HG03439 (cell line): ENCODE data around the gene TENM4.

Experiments
- ATAC-seq: cut with Tn5 transposase; IDR thresholded peaks from one replicate; pipeline ENCODE4 v1.9.1; 2021; ENCODE audit warnings: mild to moderate bottlenecking, moderate library complexity; ENCODE audit not compliant: unreplicated experiment

Gene TENM4

DNA sequence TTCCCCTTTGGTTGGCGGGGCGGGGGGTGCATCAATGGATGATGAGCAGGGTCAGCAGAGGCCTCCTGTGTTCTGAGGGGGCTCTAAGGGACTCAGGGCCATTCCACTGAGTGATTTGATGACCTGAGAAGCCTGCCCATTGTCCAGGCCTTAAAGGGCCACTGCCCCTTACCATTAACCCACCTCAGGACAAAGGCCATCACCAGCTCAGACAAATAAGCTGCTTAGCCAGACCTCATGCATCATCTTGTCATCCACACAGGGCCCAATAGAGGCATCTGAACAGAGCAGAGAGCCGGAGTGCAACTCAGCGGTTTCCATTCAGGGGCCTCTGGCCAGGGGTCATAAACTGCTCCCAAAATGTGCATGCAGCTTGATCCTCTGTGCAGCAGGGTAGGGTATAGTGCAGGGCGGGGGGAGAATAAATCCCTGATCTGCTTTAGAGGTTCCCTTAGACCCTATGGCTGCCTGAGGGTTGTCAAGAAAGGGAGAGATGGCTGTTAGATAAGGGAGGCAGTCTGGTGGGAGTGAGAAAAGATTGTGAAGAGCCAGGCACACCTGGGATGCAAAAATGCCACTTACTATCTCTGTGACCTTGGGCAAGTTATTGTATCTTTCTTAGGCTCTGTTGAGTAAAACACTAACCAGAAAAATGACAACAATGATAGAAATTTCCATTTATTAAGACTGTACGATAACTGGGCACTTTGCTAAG is 490.7 kb downstream of the TENM4 start:
- ATAC-seq = no peak

DNA sequence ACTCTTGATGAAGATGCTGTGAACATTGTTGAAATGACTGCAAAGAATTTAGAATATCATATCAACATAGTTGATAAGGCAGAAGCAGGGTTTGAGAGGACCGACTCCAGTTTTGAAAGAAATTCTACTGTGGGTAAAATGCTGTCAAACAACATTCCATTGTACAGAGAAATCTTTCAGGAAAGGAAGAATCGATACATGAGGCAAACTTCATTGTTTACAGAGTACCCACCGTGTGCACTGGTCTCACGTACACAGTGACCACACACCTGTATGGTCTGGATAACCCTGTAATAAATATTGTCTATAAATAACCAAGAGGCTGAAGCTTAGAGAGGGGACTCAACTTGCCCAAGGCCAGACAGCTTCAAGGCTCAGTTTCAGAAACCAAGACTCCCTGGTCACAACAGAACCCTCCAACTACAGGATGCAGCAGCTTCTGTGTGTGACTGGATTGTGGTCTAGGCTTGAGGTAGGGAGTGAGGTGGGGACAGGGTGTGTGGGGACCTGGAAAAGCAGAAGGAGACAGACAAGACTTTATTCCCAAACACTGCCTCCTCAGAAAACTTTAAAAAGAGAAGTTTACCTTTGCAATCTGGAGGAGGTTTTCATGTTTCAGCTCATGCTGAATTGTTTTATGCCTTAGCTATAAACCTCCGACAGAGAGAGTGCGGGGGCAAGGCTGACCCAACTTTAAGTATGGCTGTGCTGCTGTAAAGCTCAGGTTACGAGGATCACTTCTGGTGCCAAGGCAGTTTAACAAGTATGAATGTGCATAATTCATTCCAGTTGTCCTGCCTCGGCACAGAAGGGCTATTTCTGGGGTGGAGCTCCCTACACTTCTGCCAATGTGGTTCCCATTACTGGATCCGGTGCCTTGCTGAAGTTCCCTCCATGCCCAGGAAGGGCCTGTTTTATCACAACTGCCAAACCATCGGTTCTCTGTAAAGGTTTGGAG is 493.6 kb downstream of the TENM4 start:
- ATAC-seq = no peak

DNA sequence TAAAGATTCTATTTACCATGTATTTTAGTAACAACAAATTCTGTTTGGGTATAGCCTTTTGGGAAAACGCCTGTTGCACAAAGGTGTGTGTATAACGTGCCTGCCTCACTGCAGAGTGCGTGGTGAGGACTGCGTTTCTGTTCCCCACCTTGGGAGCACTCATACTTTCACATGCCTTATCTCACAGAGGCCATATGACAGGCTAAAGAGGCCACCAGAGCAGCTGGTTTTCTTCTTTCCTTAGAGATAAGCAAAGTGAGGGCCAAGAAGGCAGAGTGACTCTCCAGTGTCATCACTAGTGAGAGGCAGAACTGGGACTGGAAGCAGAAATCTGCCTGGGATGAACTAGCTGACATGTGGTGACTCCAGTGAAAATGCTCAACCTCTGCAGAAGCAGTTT is 497.0 kb downstream of the TENM4 start:
- ATAC-seq = no peak

DNA sequence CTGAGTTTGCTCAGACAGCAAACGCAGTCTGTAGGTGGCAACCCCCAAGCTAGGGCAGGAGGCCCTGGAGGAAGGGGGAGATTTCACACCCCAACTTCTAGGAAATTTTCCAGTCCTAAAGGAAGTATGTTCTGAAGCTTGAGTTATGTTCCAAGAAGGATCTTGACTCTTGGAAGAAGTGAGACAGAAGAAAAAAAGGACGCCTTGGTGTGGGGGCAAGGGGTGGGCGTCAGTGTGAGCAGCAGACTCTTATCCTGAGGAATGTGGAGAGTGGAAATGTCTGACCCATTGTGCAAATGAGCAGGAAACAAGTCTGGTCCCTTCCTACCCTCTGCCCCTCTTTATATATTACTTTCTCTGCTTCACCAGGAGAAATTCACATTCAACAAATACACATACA is 497.7 kb downstream of the TENM4 start:
- ATAC-seq = no peak

DNA sequence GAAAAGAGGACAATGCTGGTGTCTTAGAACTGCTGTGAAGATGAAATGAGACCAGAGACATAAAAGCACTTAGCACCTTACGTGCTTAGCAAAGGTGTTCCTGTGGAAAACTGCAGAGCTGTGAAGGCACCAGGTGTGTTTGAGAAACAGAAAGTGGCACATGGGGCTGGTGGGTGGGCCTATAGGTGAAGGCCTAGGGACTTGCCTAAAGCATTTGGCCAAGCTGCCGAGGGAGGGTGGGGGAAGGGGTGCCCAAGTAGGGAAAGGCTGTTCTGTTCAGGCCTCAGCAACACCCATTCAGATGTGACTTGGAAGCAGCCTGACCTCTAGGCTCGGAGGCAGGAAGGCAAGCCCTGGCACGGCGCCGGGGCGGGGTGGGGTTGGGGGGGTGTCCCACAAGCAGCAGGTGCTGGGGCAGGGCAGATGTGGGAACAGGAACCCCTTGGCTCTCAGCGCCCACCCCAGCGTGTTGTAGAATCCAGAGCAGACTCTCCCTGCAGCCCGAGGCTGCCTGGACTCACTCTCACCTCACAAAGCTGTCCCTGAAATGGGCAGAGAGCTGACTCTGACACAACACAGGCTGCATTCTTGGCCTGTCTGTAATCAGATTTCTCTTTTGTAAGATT is 499.5 kb downstream of the TENM4 start:
- no peak for ATAC-seq

DNA sequence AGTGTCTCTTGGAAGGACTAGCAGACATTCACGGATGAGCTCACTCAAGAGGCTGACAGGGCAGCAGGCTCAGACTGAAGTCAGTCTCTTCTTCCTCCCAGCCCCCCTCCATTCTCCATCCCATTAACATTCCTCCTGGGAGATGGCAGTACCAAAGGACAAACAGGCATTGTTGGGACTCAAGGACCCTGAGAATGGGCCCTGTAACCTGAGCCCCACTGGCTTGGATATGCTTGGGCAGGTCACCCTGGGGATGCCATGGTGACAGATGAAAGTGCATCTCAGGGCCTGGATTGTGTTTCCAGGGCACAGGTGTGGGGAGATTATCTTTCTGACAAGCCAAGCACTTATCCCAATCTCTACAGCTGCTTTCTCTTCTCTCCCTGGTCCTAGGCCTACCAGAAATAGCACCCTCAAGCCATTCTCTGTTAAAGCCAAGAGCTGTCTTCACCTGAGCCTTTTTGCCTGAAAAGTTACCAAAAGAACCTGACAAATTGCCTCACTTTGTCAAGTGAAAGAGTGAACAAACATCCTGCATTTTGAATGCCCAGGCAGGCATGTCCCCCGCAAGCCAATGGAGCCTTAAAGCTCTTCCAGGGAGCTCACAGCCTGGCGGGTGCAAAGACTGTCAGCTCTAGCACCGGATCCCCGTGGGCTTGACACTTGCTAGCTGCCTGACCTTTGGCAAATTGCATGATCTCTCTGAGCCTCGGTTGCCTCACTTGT is 500.2 kb downstream of the TENM4 start:
- no peak for ATAC-seq

DNA sequence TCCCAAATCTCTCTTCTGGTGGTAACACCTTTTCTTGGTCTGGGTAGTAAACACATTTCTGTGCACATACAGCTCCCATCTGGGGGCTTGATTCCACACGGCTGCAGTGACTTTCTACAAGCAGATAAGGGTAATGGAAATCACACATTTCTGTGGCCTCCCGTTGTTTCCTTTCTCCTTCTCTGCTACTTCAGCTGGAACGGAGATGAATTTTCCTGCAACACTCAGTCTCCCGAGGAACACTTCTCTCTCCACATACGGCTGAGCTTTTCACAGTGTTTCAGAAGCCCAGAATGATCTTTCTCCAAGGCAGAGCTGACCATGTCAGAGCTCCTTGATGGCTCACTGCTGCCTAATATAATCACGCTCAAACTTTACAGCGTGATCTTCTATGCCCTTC is 501.9 kb downstream of the TENM4 start:
- ATAC-seq = no peak

DNA sequence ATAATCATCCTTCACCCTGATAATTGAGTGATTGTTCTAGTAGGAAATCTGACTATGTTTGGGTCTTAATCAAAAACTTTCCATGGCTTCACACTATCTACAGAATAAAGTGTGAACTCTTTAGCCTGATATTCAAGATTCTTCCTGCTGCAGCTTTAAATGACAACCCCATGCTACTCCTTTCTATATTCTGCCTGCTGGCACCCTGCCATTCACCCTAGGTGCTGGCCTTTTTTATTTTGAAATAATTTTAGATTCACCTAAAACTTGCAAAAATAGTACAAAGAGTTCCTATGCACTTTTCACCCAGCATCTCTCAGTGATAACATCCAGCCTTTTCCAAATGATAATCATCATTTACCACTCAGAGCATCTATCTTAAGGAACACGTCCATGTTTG is 502.8 kb downstream of the TENM4 start:
- ATAC-seq = no peak

DNA sequence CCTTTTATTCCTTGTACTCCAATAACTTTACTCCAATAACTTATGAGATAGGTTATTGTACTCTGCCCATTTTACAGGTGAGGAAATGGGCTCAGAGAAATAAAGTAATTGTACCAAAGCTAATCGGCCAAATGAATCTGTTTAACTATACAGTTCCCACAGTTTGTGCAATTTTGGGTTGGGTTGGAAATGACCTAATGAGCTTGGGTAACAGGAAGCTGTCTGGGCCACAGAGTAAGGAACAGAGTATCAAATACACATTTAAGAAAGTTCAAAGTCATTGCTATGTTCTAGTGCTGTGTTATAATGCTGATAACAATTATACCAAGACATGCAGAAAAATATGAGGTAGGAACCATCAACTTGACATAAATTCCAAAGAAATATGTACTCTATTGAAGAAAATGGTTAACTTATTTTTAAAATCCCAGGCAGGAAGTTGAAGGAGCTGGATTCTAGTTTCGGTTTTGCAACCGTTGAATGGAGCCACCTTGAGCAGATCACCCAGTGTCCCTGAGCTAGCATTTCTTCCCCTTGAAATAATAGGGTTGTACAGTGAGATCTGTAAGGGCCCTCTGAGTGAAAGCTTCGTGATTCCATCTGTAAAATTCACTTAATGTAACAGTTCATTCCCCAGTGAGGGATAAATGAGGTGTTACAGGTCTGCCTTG is 505.3 kb downstream of the TENM4 start:
- ATAC-seq = no peak

DNA sequence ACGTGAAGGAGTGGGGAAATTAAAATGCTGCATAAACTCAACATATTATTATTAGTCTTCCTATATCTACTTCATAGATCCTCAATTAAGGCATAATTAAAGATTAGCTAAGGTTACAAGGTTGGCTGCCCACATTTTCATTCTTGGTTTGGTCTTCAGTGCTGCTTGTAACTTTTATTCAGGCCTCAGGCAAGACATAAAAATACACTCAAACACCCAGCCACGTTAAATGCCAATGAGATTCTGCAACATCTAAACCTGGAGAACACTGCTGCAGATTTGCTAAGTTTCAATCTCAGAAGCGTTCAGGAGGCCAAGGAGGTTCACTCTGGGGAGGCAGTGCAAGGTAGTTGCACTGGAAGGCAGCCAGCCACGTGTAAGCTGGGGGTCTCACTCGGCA is 507.5 kb downstream of the TENM4 start:
- ATAC-seq = no peak

DNA sequence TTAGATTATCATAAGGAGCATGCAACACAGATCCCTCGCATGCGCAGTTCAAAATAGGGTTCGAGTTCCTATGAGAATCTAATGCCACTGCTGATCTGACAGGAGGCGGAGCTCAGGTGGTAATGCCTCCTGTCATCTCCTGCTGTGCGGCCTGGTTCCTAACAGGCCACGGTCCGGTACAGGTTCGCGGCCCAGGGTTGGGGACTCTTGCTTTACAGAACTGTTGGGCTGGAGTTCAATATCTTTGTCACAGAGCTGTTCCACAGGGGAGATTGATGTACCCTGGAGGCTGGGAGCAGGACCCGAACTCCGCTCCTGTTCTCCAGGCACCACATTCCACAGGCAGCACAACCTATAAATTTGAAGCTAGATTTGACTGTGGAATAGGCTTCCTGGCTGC is 508.1 kb downstream of the TENM4 start:
- ATAC-seq = no peak

DNA sequence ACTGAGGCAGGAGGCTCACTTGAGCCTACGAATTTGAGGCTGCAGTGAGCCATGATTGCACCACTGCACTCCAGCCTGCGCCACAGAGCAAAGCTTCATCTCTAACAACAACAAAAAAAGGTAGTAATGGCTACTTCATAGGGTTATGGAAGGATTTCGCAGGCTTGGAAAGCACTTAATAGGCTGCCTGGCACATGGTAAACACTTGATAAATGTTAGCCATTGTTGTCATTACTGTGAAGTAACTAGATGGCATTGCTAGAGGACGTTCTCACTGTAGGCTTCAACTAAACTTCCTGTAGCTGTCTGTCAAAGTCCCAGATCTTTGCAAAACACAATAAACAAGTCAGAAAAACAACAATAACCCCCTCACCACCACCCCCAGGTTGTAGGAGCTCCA is 508.9 kb downstream of the TENM4 start:
- ATAC-seq = no peak

DNA sequence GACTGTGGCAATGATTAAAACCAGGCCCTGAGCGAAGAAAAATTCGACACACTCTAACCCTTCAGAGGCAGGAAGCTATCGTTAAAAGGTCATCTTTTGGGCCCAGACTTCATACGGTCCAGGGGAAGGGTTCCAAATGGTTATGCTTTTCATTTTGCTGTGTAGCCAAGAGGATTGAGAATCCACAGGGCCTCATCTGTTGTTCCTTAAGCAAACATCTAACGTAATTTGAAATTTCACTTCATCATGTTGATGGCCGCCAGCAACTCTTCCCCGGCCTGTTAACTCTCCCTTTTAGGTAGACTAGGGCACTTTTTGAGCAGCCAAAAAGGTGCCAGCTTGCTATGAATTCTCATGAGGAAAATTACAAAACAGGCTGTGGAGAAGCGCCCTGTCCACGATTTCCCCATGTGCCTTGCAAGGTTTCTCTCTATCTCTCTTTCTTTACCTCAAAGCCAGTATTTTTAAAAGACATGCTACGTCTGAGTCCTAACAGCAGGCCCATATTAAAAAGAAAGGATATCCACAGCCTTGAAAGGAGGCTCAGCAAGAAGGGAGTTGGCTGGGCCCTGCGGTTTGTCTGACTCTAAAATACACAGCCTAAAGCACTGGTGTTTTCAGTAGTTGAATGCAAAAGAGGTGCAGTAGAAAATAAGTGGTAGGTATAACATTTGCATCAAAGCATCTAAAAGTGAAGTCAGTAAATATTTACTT is 509.9 kb downstream of the TENM4 start:
- no peak for ATAC-seq

DNA sequence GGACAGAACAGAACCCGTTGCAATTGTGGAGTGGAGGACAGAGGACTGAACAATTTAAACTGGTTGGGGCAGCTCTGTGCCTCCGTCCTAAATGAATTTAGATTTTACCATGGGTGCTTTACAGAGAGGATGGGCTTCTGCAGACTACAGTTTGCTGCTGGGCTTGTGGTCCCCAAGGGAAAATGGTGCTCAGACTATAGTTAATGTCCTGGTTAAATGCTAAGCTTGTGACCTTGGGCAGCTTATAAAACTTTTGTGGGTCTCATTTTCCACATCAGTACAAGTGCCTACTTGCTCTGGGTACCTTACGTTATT is 511.0 kb downstream of the TENM4 start:
- ATAC-seq = no peak

DNA sequence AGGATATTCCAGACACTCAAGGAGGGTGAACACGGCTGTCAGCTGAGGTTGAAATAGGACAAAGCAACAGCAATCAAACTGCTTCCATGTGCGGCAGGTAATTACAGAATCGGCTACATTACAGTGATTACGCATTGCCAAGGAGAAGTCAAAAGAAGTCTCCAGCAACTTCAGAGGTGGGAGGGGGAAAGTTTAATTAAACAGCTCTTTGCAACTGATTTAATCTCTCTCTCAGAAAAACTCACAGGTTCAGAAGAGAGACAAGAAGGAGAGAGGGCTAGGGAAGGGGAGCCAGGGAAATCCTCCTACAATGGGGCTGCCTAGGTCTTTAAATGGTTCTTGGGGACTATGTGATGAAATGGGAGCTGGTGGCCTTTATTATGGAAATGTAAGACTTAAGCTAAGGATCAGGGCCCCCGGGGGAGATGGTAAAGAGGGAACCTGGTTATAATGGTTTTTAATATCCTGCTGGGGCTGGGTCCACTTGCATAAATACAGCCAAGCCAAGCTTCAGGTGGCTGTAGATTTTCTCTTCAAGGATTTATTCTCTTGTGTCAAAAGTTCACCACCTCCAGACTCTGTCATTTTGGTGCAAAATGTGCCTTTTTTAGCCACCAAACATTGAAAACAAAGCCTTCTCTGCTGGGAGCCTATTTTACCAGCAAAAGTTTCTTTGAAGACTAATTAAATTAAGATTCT is 511.5 kb downstream of the TENM4 start:
- no peak for ATAC-seq

DNA sequence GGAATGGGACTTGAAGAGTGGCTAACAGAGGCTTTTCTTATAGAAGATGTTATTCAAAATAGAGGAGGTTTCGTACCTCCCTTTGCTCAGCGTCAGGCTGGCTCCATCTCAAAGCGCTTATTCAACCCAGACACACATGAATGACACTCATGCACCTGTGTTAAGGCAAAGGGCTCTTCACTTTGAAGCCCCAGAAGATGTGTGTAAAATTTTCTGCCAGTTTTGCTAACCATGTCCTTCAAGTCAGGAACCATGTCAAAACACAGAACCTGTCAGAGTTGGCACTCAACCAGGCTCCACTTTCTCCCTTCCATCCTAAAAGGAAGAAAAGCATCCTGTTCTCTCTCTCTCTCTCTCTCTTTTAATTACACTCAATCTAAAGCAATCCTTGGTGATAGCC is 513.3 kb downstream of the TENM4 start:
- no peak for ATAC-seq

DNA sequence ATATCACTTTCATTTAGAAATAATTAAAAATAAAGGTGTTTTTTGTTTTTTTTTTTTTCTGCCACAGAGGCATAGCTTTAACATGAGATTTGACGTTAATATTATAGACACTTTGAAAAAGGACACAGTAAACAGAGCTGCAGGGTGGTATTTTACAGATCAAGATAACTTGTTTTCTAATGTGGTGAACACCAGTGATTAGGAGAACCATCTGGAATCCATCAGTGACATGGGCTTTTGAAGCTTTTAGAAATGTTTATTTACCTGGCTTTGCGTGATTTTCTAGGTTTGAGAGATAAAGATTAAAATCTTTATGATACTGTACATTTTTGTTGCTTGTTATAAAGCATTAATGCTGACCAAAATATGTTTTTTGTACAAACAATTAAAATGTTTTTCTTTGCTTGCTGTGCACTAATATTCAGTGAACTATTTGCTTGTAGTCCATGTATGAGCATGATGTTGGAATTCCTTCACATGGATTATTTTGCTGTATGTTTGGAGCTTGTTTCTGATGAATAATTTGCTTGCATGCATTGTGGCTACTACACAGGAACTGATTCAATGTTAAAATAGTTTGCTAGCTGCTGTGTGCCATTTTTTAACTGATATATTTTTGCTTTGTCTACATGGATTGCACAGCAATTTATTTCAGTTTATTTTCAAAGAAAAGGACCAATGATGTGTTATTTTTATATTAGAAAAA is 514.0 kb downstream of the TENM4 start:
- ATAC-seq = no peak

DNA sequence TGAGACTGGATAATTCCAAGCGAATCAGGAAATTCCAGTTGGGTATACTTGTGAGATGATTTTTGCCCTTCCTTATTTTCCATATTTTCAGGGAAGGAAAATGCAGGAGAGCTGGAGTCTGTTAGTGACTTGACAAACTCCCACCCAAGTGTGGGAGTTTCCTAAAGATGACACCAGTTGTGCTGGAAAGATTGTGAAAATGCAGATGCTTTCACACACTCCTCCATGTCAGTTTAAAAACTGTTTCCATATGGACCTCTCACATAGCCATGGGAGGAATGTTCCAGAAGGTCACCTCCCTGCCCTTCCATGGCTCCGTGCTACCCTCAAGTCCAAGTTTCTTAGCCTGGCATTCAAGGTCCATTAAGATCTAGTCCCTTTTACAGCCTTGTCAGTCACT is 515.4 kb downstream of the TENM4 start:
- no peak for ATAC-seq
